GM13976 (cell line): Measurements from ENCODE around the gene LBHD2.

Experiments used
- DNase-seq: peaks from one replicate; pipeline ENCODE4 v3.0.0; 2012; ENCODE audit warnings: low spot score
- CTCF ChIP-seq: IDR thresholded peaks from 2 replicates; pipeline ENCODE4 v1.5.1; 2012; ENCODE audit warnings: borderline replicate concordance, mild to moderate bottlenecking; ENCODE audit not compliant: insufficient read depth; ENCODE audit errors: extremely low read depth, missing control alignments, control extremely low read depth
- in situ Hi-C: fragments of 300-500 bp; cut with MboI; formaldehyde crosslinking; loops from one replicate; pipeline ENCODE4 v1.12.0; 2022; ENCODE audit warnings: low sequenced_read_pairs, mixed read lengths, inconsistent platforms; ENCODE audit not compliant: unreplicated experiment

The LBHD2 gene

DNA sequence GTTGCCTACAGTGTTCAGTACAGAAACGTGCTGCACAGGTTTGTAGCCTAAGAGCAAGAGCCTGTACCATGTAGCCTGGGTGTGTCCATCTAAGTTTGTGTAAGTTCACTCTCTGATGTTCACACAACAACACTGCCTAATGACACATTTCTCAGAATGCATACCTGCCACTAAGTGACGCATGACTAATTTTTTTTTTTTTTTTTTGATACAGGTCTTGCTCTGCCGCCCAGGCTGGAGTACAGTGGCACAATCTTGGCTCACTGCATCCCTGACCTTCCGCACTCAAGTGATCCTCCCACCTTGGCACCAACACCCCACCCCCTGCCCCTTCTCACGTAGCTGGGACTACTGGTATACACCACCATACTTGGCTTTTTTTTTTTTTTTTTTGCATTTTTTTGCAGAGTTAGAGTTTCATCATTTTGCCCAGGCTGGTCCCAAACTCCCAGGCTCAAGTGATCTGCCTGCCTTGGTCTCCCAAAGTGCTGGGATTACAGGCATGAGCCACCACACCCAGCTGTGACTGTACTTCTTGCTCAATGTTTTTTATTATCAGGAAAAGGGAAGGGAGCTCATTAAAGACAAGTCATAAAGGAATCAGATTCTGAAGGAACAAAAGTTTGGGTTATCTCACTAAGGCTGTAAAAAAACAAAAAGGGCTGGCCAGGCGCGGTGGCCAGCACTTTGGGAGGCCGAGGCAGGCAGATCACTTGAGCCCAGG lies 16.6 kb upstream of the LBHD2 start:
- DNase-seq = no peak
- no peak for TF ChIP-seq CTCF
- in situ Hi-C loops = no loop called here

GRCh38 chr14:103068351-103069073 lies 15.5 kb upstream of the LBHD2 start:
- in situ Hi-C loops = no loop called here
- no peak for DNase-seq
- no peak for TF ChIP-seq CTCF

GRCh38 chr14:103070263-103070885 lies 13.6 kb upstream of the LBHD2 start:
- in situ Hi-C loops = no loop called here
- TF ChIP-seq CTCF = no peak
- no peak for DNase-seq

- DNase-seq = no peak
- no peak for TF ChIP-seq CTCF
- in situ Hi-C loops = no loop called here
Observed at GRCh38 chr14:103070971-103071542, 13.0 kb upstream of the LBHD2 start.

DNA sequence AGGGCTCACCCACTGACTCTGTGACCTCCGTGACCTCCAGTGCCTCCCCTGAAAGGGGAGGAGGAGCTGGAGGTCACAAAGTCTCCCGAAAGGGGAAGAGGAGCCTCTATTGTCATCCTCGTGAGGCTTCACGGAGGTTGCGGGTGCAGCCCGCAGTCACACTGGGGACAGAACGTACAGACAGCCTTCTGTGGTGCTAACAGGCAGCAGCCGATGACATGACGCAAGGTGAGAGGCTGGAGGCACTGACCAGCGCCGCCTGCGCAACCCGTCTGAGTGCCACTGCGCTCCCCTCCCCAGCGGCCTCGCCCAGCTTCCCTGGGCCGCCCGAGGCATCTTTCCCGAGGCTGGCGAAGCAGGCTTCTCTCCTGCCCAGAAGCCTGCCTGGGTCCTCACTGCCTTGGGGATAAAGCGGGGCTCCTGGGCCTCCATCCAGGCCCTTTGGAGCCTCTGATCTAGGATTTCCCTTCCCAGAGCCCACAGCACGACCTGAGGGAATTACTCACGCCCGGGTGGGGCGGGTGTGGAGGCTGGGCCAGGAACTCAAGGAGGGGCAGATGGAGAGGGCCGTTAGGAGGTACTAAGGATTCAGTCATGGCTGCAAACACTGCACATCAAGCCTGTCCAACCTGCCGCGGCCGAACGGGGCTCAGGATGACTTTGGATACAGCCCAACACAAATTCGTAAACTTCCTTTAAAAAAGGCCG lies 12.3 kb upstream of the LBHD2 start:
- TF ChIP-seq CTCF = no peak
- DNase-seq = no peak
- in situ Hi-C loops = no loop called here
